Gastrocnemius medialis (tissue), 4 donors: Measurements from ENCODE around the gene PRDX5. TPM values are rescaled to one million over a fixed set of nuclear protein-coding genes. Genes with fewer than 3 reads are reported as not detected.

ENCODE experiments used
- ATAC-seq, 2 donors: fragments of 150-250 bp; one replicate each; pipeline ENCODE4 v1.9.1; 2016
- DNase-seq, 2 donors: peaks; one replicate each; pipeline ENCODE4 v3.0.0-alpha.2; 2019
- H3K27ac ChIP-seq, 4 donors: fragments of 200-600 bp; sonication (generic); 1 replicate in 1 of 4; 2 replicates in 3 of 4; pipeline ENCODE4 v1.5.1; 2016 to 2018; ENCODE audit warnings: mild to moderate bottlenecking in 2 of 4, moderate library complexity in 1 of 4
- H3K27me3 ChIP-seq, 3 donors: fragments of 200-600 bp; sonication (generic) in 2 of 3; 1 replicate in 1 of 3; 2 replicates in 2 of 3; pipeline versions ENCODE4 v1.5.1 to v1.6.0; 2016 to 2019; ENCODE audit warnings: mild to moderate bottlenecking in 1 of 3, moderate library complexity in 1 of 3
- H3K36me3 ChIP-seq, 2 donors: fragments of 200-600 bp; sonication (generic) in 1 of 2; one replicate each; pipeline ENCODE4 v1.5.1; 2017 to 2018
- H3K4me1 ChIP-seq, 2 donors: fragments of 200-600 bp; sonication (generic) in 1 of 2; one replicate each; pipeline ENCODE4 v1.5.1; 2016 to 2017; ENCODE audit warnings: mild to moderate bottlenecking in 2 of 2
- H3K4me3 ChIP-seq, 4 donors: fragments of 200-600 bp; sonication (generic) in 3 of 4; 1 replicate in 1 of 4; 2 replicates in 3 of 4; pipeline ENCODE4 v1.5.1; 2016 to 2019; ENCODE audit warnings: mild to moderate bottlenecking in 2 of 4
- H3K9me3 ChIP-seq, 3 donors: fragments of 200-600 bp; sonication (generic) in 2 of 3; 1 replicate in 1 of 3; 2 replicates in 2 of 3; pipeline ENCODE4 v1.5.1; 2016 to 2019
- CTCF ChIP-seq, 5 experiments: fragments of 450-650 bp in 3 of 5; fragments of 200-600 bp in 2 of 5; sonication (generic) in 2 of 5; IDR thresholded peaks in 4 of 5; conservative IDR thresholded peaks in 1 of 5; 1 replicate in 4 of 5; 2 replicates in 1 of 5; pipeline ENCODE4 v1.5.1; 2016 to 2019; ENCODE audit warnings: antibody characterized with exemption in 5 of 5, mild to moderate bottlenecking in 3 of 5, moderate library complexity in 3 of 5
- POLR2A ChIP-seq, 2 donors: fragments of 450-650 bp; IDR thresholded peaks; one replicate each; pipeline ENCODE4 v1.6.1; 2017; ENCODE audit warnings: antibody characterized with exemption in 2 of 2, mild to moderate bottlenecking in 2 of 2, moderate library complexity in 2 of 2
- in situ Hi-C, 4 donors: fragments of 200-750 bp; cut with MboI; loops; one replicate each; pipeline versions ENCODE4 v1.15.0 to v1.8.0; 2017; ENCODE audit warnings: low sequenced_read_pairs in 4 of 4
- intact Hi-C: fragments of 100-400 bp; cut with DNase I; formaldehyde crosslinking; loops from one replicate; pipeline ENCODE4 v1.15.1; 2023; ENCODE audit warnings: low total_unique reads
- total RNA-seq, 4 donors: library from RNA; depleted of rRNA; stranded (reverse); fragments of >200 nt; gene quantifications; one replicate each; pipeline versions ENCODE4 v1.1.0 to v1.2.3, GENCODE V29; 2016

PRDX5 gene
- total RNA-seq, 4 donors from 2014 or later: 170 to 257 (median 219) TPM

- intact Hi-C loops (loop anchor here (1.0 kb wide), 1 partner anchor 13 kb away; no protein-coding TSS in a partner anchor), in situ Hi-C loops (no loop called here)
- Histone ChIP-seq H3K9me3 (no peaks in the 10 kb centered on the region), H3K4me1 (peaks cover 22 to 25% of the 10 kb centered on the region in 2 donors), H3K4me3 (peak overlapping the region; percentile 84 to 97 (median 90)), H3K36me3 (peaks cover 0 to 5% of the 10 kb centered on the region in 2 donors), H3K27ac (peak overlapping the region; percentile 90 to 97 (median 94)), H3K27me3 (peaks cover 0 to 5% (median 5%) of the 10 kb centered on the region in 3 donors)
- peak in 1 of 2 donors; percentile 73 for DNase-seq
- peak; percentile 3 to 13 for ATAC-seq
- no peak for TF ChIP-seq POLR2A (IDR thresholded peaks at IDR 0.05)
- peak in 1 of 5 experiments; percentile 10 for TF ChIP-seq CTCF (IDR thresholded peaks at IDR 0.05 in 4 of 5, conservative IDR thresholded peaks at IDR 0.05 in 1 of 5)
Measured at GRCh38 chr11:64285885-64286800, 31.8 kb upstream of the PRDX5 start.

DNA sequence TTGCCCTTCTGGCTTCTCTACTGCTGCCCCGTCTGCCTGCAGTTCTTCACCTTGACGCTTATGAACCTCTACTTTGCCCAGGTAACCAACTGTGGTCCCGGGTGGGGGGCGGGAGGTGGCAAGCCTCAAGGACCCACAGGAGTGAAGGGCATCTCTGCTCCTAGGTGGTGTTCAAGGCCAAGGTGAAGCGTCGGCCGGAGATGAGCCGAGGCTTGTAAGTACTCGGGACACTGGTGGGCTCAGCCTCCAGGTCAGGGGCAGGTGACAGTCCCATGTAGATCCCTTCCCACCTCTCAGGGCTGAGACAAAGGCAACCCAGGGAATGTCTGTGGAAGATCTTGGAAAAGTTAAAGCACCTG, 31.1 kb upstream of the PRDX5 start:
- H3K27ac ChIP-seq: peak overlapping the region; percentile 10 to 97 (median 92)
- intact Hi-C loops: no loop called here
- TF ChIP-seq POLR2A (IDR thresholded peaks at IDR 0.05) (no peak), CTCF (IDR thresholded peaks at IDR 0.05 in 4 of 5, conservative IDR thresholded peaks at IDR 0.05 in 1 of 5) (no peak)
- peaks cover 22 to 25% of the 10 kb centered on the region in 2 donors for H3K4me1 ChIP-seq
- in situ Hi-C loops: no loop called here
- ATAC-seq (no peak), DNase-seq (no peak)
- peak overlapping the region in 1 of 4 donors; percentile 84 for H3K4me3 ChIP-seq
- peaks cover 0 to 10% (median 8%) of the 10 kb centered on the region in 3 donors for H3K27me3 ChIP-seq
- no peaks in the 10 kb centered on the region for H3K9me3 ChIP-seq
- peaks cover 0 to 5% of the 10 kb centered on the region in 2 donors for H3K36me3 ChIP-seq

- DNase-seq: no peak
Measured at GRCh38 chr11:64287676-64288352, 30.1 kb upstream of the PRDX5 start.

GRCh38 chr11:64288353-64288750, 29.6 kb upstream of the PRDX5 start:
- no peak for DNase-seq
- H3K27ac ChIP-seq: no peak overlapping the region
- H3K4me3 ChIP-seq: no peak overlapping the region
- peaks cover 12 to 24% (median 23%) of the 10 kb centered on the region in 3 donors for H3K27me3 ChIP-seq
- H3K9me3 ChIP-seq: no peaks in the 10 kb centered on the region
- intact Hi-C loops: no loop called here
- in situ Hi-C loops: no loop called here
- no peak for ATAC-seq
- TF ChIP-seq CTCF (IDR thresholded peaks at IDR 0.05 in 4 of 5, conservative IDR thresholded peaks at IDR 0.05 in 1 of 5): no peak
- TF ChIP-seq POLR2A (IDR thresholded peaks at IDR 0.05): no peak
- H3K4me1 ChIP-seq: peaks cover 19 to 28% of the 10 kb centered on the region in 2 donors
- H3K36me3 ChIP-seq: no peaks in the 10 kb centered on the region

More at GRCh38 chr11:64287676-64288352, 30.1 kb upstream of the PRDX5 start:
- no peak overlapping the region for H3K4me3 ChIP-seq
- no peaks in the 10 kb centered on the region for H3K9me3 ChIP-seq
- in situ Hi-C loops (no loop called here), intact Hi-C loops (no loop called here)
- no peak overlapping the region for H3K27ac ChIP-seq
- ATAC-seq: no peak
- no peaks in the 10 kb centered on the region for H3K36me3 ChIP-seq
- peaks cover 22 to 32% of the 10 kb centered on the region in 2 donors for H3K4me1 ChIP-seq
- TF ChIP-seq CTCF (IDR thresholded peaks at IDR 0.05 in 4 of 5, conservative IDR thresholded peaks at IDR 0.05 in 1 of 5) (no peak), POLR2A (IDR thresholded peaks at IDR 0.05) (no peak)
- peaks cover 7 to 18% (median 18%) of the 10 kb centered on the region in 3 donors for H3K27me3 ChIP-seq
